ENCODE data around the gene THAP11.

THAP11 gene

DNA sequence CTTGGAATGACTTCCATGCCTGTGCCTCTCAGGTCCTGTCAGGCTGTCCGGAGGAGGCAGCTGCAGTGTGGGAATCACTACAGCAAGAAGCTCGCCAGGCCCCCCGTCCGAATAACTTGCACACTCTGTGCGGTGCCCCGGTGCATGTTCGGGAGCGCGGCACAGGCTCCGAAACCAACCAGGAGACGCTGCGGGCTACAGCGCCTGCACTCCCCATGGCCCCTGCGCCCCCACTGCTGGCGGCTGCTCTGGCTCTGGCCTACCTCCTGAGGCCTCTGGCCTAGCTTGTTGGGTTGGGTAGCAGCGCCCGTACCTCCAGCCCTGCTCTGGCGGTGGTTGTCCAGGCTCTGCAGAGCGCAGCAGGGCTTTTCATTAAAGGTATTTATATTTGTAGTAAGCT is 43.9 kb downstream of the THAP11 start:
- no peak for DNase-seq

GRCh38 chr16:67886387-67886786 is 44.3 kb downstream of the THAP11 start:
- no peak for DNase-seq

DNA sequence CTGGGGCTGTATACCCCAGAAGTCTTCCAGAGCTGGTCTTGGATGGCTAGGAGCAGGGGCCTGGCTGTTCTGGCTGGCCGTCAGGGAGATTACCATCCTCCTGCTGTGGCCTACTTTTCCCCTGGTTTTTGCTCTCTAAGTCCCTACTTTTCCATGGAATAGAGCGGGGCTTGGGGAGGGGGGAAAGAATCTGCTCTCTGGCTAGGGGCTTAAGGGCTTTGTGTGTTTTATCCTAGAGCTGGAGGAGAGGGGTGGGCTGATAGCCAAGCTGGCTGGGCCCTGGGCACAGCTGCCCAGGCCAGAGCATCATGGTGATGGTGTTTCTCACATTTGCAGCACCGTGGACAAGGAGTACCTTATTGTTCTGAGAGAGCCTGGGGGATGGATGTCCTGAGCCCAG is 46.2 kb downstream of the THAP11 start:
- no peak for DNase-seq

DNA sequence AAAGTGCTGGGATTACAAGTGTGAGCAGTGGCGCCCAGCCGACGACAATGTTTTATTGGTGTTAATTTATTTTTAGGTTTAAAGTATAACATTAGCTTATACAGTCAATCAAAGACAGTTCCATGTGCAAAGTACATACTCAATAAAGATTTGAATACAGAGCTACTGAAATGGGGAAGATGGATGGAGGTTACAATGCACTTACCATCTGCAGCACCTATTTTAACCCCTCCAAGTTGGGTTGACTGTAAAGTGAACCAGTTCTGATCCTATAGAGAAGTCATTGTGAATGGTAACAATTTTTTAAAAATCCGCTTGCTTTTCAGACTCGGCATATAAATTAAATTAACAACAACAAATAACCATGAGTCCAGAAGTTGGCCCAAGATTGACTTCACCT is 50.3 kb downstream of the THAP11 start:
- DNase-seq, result no peak

DNA sequence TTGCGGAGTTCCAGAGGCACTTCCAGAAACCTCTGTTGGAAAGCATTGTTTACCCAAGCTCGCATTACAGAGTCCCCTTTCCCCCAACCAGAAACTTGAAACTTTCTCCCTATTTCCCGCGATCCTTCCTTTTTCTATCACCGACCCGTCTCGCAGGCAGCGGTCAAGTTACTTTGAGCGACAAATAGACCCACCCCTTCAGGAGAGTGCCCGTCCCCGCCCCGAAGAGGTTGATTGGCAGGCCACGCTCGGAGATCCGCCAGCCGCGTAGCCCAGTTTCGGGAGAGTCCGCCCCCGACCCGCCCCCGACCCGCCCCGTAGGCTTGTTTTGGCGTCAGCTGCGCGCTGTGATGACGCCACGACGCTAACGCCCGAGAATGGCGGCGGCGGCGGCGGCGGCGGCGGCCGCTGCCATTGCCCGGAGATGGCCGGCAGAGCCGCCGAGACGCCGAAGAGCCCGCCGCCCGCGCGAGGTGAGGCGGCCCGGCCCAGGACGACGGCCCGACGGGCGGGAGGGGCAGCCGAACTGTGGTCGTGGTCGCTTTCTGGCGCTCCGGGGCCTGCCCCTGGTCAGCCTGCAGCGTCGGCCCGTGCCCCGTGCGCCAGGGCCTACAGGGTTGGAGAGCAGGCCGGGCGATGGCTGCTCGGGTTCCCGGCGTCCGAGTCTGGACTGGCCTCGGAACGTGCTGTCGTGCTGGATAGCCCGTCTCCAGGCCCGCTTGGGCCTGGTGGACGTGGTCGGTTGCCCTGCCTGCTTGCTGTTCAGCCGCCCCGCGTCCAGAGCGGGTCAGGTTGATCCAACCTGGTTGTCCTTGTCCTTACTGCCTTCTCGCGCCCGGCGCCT is 51.0 kb downstream of the THAP11 start, which contains the start of gene PSKH1:
TSS of gene PSKH1 (plus strand) at position 356 of the 844 bp plus-strand sequence. CDS start 15,496 bp downstream, outside the sequence.
- DNase-seq, result peak; percentile 85
